Putamen (tissue), 1 donor: Measurements from ENCODE around the gene ATP6V0D1.
"Not testable (repeated sequence)": the region's sequence is repeated elsewhere in the genome, so short reads cannot be mapped to it uniquely, and the experiment has no call there.

Experiments
- DNase-seq: peaks from one replicate; pipeline ENCODE4 v3.0.0-alpha.2; 2016; ENCODE audit warnings: low spot score

The ATP6V0D1 gene

GRCh38 chr16:67428146-67428731 lies 52.7 kb downstream of the ATP6V0D1 start:
- no peak for DNase-seq

GRCh38 chr16:67426950-67427349 lies 54.0 kb downstream of the ATP6V0D1 start:
- DNase-seq = no peak

- no peak for DNase-seq
Measured at GRCh38 chr16:67426022-67426421, 54.9 kb downstream of the ATP6V0D1 start.

GRCh38 chr16:67425580-67425979 lies 55.4 kb downstream of the ATP6V0D1 start:
- no peak for DNase-seq

- no peak for DNase-seq
Measured at GRCh38 chr16:67425061-67425460, 55.9 kb downstream of the ATP6V0D1 start.

- DNase-seq = no peak
Measured at GRCh38 chr16:67424261-67424615, 56.7 kb downstream of the ATP6V0D1 start.

GRCh38 chr16:67423611-67424260 lies 57.2 kb downstream of the ATP6V0D1 start:
- no peak for DNase-seq

GRCh38 chr16:67423015-67423414 lies 57.9 kb downstream of the ATP6V0D1 start:
- DNase-seq = no peak

GRCh38 chr16:67421030-67421429 lies 59.9 kb downstream of the ATP6V0D1 start:
- DNase-seq = no peak

- DNase-seq = no peak
Measured at GRCh38 chr16:67419931-67420330, 61.0 kb downstream of the ATP6V0D1 start.

- no peak for DNase-seq
Measured at GRCh38 chr16:67419502-67419901, 61.5 kb downstream of the ATP6V0D1 start.

GRCh38 chr16:67417333-67418061 lies 63.5 kb downstream of the ATP6V0D1 start:
- DNase-seq = no peak

GRCh38 chr16:67415872-67416793 lies 64.8 kb downstream of the ATP6V0D1 start, which contains the start of gene ZDHHC1:
Gene ZDHHC1 (minus strand): TSS chr16:67416477. CDS start chr16:67407775, 8,702 bp downstream.
- DNase-seq = peak; percentile 60

- not testable (repeated sequence) for DNase-seq
Measured at GRCh38 chr16:67415421-67415820, 65.5 kb downstream of the ATP6V0D1 start.

GRCh38 chr16:67413978-67414911 lies 66.7 kb downstream of the ATP6V0D1 start:
- DNase-seq = no peak

GRCh38 chr16:67412294-67412693 lies 68.7 kb downstream of the ATP6V0D1 start:
- DNase-seq = no peak

GRCh38 chr16:67411339-67411738 lies 69.6 kb downstream of the ATP6V0D1 start:
- DNase-seq = no peak

- no peak for DNase-seq
Measured at GRCh38 chr16:67409631-67410030, 71.3 kb downstream of the ATP6V0D1 start.

- DNase-seq = no peak
Measured at GRCh38 chr16:67407788-67408452, 73.0 kb downstream of the ATP6V0D1 start.

GRCh38 chr16:67407176-67407787 lies 73.7 kb downstream of the ATP6V0D1 start:
- DNase-seq = no peak
